ENCODE measurements around the gene SDC4.
"Not testable (repeated sequence)": the region's sequence is repeated elsewhere in the genome, so short reads cannot be mapped to it uniquely, and the experiment has no call there.

The SDC4 gene

DNA sequence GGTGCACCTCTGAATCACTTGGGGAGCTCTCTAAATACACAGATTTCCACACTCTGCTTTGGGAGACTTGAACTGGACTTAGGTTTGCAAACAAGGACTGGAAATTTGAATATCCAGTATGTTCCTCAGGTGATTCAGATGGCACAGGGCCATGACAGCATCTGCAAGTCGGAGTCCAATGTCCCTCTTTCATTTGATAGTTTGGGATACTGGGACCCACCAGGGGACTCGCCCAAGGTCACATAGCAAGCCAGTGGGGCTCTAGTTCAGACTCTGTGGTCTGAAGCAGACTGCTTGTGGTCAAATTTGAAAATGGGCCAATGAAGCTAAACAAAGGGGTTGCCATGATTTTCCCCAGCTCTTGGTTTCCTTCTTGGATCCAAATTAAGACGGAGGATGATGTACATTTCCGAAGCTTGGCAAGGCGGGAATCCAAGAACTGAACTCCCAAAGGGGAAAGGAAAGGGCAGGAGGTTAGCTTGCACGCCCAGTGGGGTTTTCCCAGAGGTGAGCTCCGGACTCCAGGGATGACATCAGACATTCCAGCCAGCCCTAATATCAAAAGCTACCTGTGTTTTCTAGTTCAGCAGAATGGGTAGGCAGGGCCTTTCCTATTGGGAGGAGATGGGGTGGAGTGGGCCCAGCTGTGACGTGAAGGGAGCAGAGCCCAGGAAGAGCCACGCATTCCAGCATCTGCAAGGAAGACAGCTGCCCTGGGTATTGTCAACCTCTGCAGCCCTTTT lies 11.4 kb upstream of the SDC4 start:
- Mint-ChIP-seq H3K36me3 (ENCODE audit: insufficient read depth) (peaks cover 15% of the 10 kb centered on the region), H3K27me3 (no peaks in the 10 kb centered on the region), H3K4me1 (ENCODE audit: low read depth in 2 of 2) (peaks cover 16 to 24% of the 10 kb centered on the region in 2 donors), H3K4me3 (no peak overlapping the region), H3K27ac (no peak overlapping the region), H3K9me3 (no peaks in the 10 kb centered on the region)
- DNase-seq (no peak), ATAC-seq (replicated peaks) (no peak)

GRCh38 chr20:45359069-45359405 lies 10.8 kb upstream of the SDC4 start:
- Mint-ChIP-seq H3K36me3 (ENCODE audit: insufficient read depth) (peaks cover 13% of the 10 kb centered on the region), H3K27me3 (no peaks in the 10 kb centered on the region), H3K9me3 (no peaks in the 10 kb centered on the region), H3K4me3 (no peak overlapping the region), H3K27ac (no peak overlapping the region), H3K4me1 (ENCODE audit: low read depth in 2 of 2) (peaks cover 13 to 22% of the 10 kb centered on the region in 2 donors)
- no peak for DNase-seq
- ATAC-seq (replicated peaks), result no peak

- H3K36me3 Mint-ChIP-seq (ENCODE audit: insufficient read depth), result peaks cover 10% of the 10 kb centered on the region
- H3K27me3 Mint-ChIP-seq, result no peaks in the 10 kb centered on the region
- no peak for DNase-seq
- H3K4me3 Mint-ChIP-seq, result no peak overlapping the region
- H3K9me3 Mint-ChIP-seq, result no peaks in the 10 kb centered on the region
- ATAC-seq (replicated peaks), result no peak
- H3K4me1 Mint-ChIP-seq (ENCODE audit: low read depth in 2 of 2), result peaks cover 8 to 16% of the 10 kb centered on the region in 2 donors
- H3K27ac Mint-ChIP-seq, result peak overlapping the region in 1 of 2 donors; percentile 71
These were observed 10.3 kb upstream of the SDC4 start for GRCh38 chr20:45358282-45359068.

- peak overlapping the region; percentile 44 to 49 for H3K27ac Mint-ChIP-seq
- H3K4me1 Mint-ChIP-seq (ENCODE audit: low read depth in 2 of 2), result peaks cover 3 to 9% of the 10 kb centered on the region in 2 donors
- ATAC-seq (replicated peaks) (no peak), DNase-seq (no peak)
- H3K36me3 Mint-ChIP-seq (ENCODE audit: insufficient read depth), result no peaks in the 10 kb centered on the region
- no peak overlapping the region for H3K4me3 Mint-ChIP-seq
- no peaks in the 10 kb centered on the region for H3K9me3 Mint-ChIP-seq
- H3K27me3 Mint-ChIP-seq, result no peaks in the 10 kb centered on the region
These were observed 7.2 kb upstream of the SDC4 start for GRCh38 chr20:45355209-45356084.

DNA sequence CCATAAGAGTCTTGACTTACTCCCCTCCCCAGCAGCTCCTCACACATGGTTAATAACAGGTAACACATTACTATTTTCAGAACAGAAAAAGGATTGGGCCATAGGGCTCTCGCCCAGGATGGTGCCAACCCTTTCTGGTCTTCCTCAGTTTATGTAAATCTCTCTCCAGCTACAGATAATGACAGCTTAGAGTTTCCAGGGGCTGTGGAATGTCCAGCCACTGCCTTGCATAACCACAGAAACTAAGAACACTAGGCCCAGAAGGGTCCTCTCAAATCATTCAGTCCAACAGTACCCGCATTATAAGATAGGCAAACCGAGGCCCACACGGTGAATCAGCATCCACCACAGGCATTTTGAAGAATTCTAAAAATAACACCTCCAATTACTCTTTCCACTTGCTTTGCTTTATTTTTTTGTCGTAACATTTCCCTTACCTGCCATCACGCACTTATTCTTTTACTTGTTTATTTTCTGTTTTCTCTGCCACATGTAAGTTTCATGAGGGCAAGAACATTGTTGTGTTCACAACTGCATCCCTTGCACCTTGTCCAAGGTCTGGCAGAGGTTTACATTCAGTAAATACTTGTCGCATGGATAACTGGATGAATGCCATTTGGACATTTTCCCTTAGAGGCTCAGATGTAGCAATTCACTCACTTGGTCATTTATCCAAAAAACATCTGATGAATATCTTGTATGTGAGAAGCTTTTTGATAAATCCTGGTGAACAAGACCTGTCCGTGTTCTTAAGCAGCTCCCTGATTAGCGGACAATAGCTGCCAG lies 6.4 kb upstream of the SDC4 start:
- H3K4me1 Mint-ChIP-seq (ENCODE audit: low read depth in 2 of 2), result peaks cover 3 to 9% of the 10 kb centered on the region in 2 donors
- no peaks in the 10 kb centered on the region for H3K36me3 Mint-ChIP-seq (ENCODE audit: insufficient read depth)
- H3K27ac Mint-ChIP-seq, result peak overlapping the region; percentile 49 to 54
- ATAC-seq (replicated peaks) (no peak), DNase-seq (no peak)
- H3K9me3 Mint-ChIP-seq, result no peaks in the 10 kb centered on the region
- H3K27me3 Mint-ChIP-seq, result no peaks in the 10 kb centered on the region
- H3K4me3 Mint-ChIP-seq, result no peak overlapping the region

DNA sequence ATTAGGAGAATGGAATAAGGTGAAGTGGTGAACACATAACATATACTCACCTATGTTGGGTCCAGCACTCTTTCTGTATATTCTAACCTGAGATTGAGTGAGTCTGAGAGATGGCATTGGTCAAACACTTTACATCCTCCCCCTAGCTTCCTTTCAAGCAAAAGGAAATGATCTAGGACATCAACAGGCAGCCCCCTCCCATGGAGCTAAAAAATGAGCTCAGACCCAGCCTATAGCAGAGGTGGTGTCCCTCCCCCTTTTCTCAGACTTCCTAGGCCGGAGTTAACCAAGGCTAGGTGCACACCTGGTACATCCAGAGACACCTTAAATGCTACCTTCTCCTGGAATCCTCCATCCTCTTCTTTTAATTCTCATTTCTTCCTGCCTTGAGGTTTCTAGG lies 5.5 kb upstream of the SDC4 start:
- H3K36me3 Mint-ChIP-seq (ENCODE audit: insufficient read depth), result no peaks in the 10 kb centered on the region
- no peaks in the 10 kb centered on the region for H3K27me3 Mint-ChIP-seq
- H3K4me1 Mint-ChIP-seq (ENCODE audit: low read depth in 2 of 2), result peaks cover 3 to 9% of the 10 kb centered on the region in 2 donors
- DNase-seq (no peak), ATAC-seq (replicated peaks) (no peak)
- H3K27ac Mint-ChIP-seq, result peak overlapping the region in 1 of 2 donors; percentile 54
- H3K4me3 Mint-ChIP-seq, result no peak overlapping the region
- no peaks in the 10 kb centered on the region for H3K9me3 Mint-ChIP-seq

GRCh38 chr20:45352729-45353128 lies 4.5 kb upstream of the SDC4 start:
- no peaks in the 10 kb centered on the region for H3K9me3 Mint-ChIP-seq
- peaks cover 7 to 12% of the 10 kb centered on the region in 2 donors for H3K4me1 Mint-ChIP-seq (ENCODE audit: low read depth in 2 of 2)
- DNase-seq (no peak), ATAC-seq (replicated peaks) (no peak)
- H3K27ac Mint-ChIP-seq, result no peak overlapping the region
- H3K27me3 Mint-ChIP-seq, result no peaks in the 10 kb centered on the region
- no peak overlapping the region for H3K4me3 Mint-ChIP-seq
- H3K36me3 Mint-ChIP-seq (ENCODE audit: insufficient read depth), result no peaks in the 10 kb centered on the region

DNA sequence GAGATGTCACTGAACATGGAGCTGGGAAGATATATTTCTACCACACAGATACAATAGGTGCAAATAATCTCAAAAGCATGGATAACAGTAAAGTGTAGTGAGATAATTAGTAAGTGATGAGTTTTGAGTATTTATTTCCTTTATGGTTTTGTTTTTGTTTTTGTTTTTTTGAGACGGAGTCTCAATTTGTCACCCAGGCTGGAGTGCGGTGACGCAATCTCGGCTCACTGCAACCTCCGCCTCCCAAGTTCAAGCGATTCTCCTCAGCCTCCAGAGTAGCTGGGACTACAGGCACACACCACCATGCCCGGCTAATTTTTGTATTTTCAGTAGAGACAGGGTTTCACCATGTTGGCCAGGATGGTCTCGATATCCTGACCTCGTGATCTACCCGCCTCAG lies 2.6 kb upstream of the SDC4 start:
- not testable (repeated sequence) for H3K9me3 Mint-ChIP-seq; H3K27ac Mint-ChIP-seq; ATAC-seq (replicated peaks); H3K27me3 Mint-ChIP-seq; DNase-seq; H3K4me3 Mint-ChIP-seq; H3K36me3 Mint-ChIP-seq (ENCODE audit: insufficient read depth)
- peaks cover 8 to 19% of the 10 kb centered on the region in 2 donors for H3K4me1 Mint-ChIP-seq (ENCODE audit: low read depth in 2 of 2)

DNA sequence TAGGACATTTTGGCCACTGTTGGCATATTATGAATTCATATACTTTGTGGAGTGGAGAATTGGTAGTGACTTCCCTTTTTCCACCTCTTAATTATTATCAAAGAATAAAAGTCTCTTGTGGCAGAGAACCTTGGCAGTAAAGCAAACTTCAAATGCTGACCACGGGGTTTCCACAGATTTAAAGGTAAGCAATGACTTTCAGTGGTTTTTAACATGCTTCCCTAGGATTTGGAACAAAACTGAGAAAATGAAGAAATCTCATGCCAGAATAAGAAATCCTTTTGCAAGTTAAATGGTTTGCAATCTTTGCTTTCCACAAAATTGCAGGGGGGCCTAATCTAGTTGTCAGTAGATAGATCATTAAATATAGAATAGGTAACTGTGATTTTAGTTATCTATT lies 2.0 kb upstream of the SDC4 start:
- no peaks in the 10 kb centered on the region for H3K9me3 Mint-ChIP-seq
- H3K27me3 Mint-ChIP-seq, result no peaks in the 10 kb centered on the region
- no peaks in the 10 kb centered on the region for H3K36me3 Mint-ChIP-seq (ENCODE audit: insufficient read depth)
- H3K27ac Mint-ChIP-seq, result no peak overlapping the region
- DNase-seq (no peak), ATAC-seq (replicated peaks) (no peak)
- H3K4me1 Mint-ChIP-seq (ENCODE audit: low read depth in 2 of 2), result peaks cover 8 to 20% of the 10 kb centered on the region in 2 donors
- no peak overlapping the region for H3K4me3 Mint-ChIP-seq

GRCh38 chr20:45347297-45347935 lies 808 bp downstream of the SDC4 start:
- ATAC-seq (replicated peaks), result peak; percentile 8
- Mint-ChIP-seq H3K27ac (peak overlapping the region; percentile 67 to 81), H3K4me1 (ENCODE audit: low read depth in 2 of 2) (peaks cover 8 to 17% of the 10 kb centered on the region in 2 donors), H3K27me3 (no peaks in the 10 kb centered on the region), H3K9me3 (no peaks in the 10 kb centered on the region), H3K4me3 (peak overlapping the region; percentile 81 to 82), H3K36me3 (ENCODE audit: insufficient read depth) (no peaks in the 10 kb centered on the region)
- no peak for DNase-seq

DNA sequence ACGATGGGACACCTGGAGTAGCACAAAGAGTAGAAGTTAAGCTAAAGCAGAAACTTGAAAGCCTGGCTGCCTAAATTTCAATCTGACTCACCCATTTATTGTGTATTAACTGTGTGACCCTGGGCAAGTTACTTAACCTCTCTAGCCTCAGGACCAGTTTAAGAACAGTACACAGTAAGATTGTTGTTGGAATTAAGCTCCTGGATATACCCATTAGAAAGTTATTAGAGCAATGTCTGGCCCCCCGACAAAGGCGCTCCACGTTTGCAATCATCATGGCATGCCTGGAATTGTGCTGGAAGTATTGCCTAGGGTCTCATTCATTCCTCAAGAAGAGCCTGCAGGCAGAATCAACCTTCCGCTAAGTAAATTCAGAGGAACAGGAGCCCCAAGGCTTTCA lies 1.4 kb downstream of the SDC4 start:
- Mint-ChIP-seq H3K27ac (peak overlapping the region; percentile 67 to 81), H3K4me1 (ENCODE audit: low read depth in 2 of 2) (peaks cover 8 to 17% of the 10 kb centered on the region in 2 donors), H3K36me3 (ENCODE audit: insufficient read depth) (no peaks in the 10 kb centered on the region), H3K4me3 (peak overlapping the region; percentile 81 to 82), H3K9me3 (no peaks in the 10 kb centered on the region), H3K27me3 (no peaks in the 10 kb centered on the region)
- DNase-seq (no peak), ATAC-seq (replicated peaks) (no peak)

DNA sequence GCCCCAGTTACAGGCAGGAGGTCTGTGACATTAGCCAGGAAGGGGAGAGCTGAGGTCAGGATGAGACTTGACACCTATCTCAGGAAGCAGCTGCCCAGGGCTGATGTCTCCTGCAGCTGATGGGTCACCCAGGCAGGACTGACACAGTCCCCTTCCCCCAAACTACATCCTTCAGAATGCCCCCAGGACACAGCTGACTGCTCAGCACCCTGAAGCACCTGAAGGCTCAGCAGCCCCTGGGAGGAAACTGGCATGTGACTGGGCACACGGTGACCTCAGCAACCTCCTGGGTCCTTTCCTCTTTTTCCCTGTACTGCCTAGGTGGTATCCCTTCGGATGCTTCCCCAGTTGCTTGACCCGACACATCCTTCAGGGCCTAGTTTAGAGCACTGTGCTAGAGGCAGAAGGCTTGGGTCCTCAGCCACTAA lies 1.9 kb downstream of the SDC4 start:
- Mint-ChIP-seq H3K36me3 (ENCODE audit: insufficient read depth) (no peaks in the 10 kb centered on the region), H3K27ac (no peak overlapping the region), H3K9me3 (no peaks in the 10 kb centered on the region), H3K4me3 (peak overlapping the region in 1 of 2 donors; percentile 82), H3K4me1 (ENCODE audit: low read depth in 2 of 2) (peaks cover 8 to 17% of the 10 kb centered on the region in 2 donors), H3K27me3 (no peaks in the 10 kb centered on the region)
- DNase-seq (no peak), ATAC-seq (replicated peaks) (peak; percentile 11)

Data from effector memory CD8-positive, alpha-beta T cell (primary cell).